Spleen (tissue), 7 donors: ENCODE results near the gene CDC42EP3.

ENCODE experiments used
- POLR2A ChIP-seq, 3 donors: fragments of 450-650 bp; IDR thresholded peaks; one replicate each; pipeline ENCODE4 v1.5.1; 2017; ENCODE audit warnings: antibody characterized with exemption in 3 of 3, mild to moderate bottlenecking in 1 of 3
- TF ChIP-seq, protein P1 (sequence below), 11 experiments: fragments of 200-600 bp in 7 of 11; fragments of 450-650 bp in 4 of 11; sonication (generic) in 4 of 11; IDR thresholded peaks in 8 of 11; conservative IDR thresholded peaks in 3 of 11; 1 replicate in 7 of 11; 2 replicates in 4 of 11; pipeline versions ENCODE4 v1.4.0 to v1.8.0; 2016 to 2021; ENCODE audit warnings: antibody characterized with exemption in 11 of 11, inconsistent platforms in 4 of 11, mild to moderate bottlenecking in 1 of 11
- donor health status: DM: no; HTN: no; CAD: no; lungs with moderate emphysema.
- donor health status: DM: no; HTN: no; CAD: no.
- donor health status: DM: no; HTN: no; CAD: no.

DNA sequence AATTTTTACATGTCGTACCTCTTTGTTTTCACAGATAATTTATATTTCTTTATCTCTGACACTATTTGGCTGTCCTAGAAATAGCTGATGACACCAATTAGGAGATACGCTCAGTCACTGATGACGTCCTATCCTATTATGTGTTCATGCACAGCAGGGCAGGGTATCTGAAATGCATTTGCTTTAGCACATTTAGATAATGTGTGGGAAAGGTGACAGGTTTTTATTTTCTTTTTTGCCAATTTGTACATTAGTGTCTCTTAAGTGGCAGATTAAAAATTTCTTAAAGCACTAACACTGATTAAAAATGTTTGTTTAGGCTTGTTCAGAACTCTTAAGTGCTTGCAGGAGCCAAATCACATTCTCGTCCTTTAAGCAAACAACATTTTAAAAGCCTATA is 39.7 kb downstream of the CDC42EP3 start:
- no peak for TF ChIP-seq POLR2A (IDR thresholded peaks at IDR 0.05)
- TF ChIP-seq, protein P1, sequence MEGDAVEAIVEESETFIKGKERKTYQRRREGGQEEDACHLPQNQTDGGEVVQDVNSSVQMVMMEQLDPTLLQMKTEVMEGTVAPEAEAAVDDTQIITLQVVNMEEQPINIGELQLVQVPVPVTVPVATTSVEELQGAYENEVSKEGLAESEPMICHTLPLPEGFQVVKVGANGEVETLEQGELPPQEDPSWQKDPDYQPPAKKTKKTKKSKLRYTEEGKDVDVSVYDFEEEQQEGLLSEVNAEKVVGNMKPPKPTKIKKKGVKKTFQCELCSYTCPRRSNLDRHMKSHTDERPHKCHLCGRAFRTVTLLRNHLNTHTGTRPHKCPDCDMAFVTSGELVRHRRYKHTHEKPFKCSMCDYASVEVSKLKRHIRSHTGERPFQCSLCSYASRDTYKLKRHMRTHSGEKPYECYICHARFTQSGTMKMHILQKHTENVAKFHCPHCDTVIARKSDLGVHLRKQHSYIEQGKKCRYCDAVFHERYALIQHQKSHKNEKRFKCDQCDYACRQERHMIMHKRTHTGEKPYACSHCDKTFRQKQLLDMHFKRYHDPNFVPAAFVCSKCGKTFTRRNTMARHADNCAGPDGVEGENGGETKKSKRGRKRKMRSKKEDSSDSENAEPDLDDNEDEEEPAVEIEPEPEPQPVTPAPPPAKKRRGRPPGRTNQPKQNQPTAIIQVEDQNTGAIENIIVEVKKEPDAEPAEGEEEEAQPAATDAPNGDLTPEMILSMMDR (IDR thresholded peaks at IDR 0.05 in 8 of 11, conservative IDR thresholded peaks at IDR 0.05 in 3 of 11) = no peak
